Measurements from ENCODE around the gene FAM78A. TPM values are rescaled to one million over a fixed set of nuclear protein-coding genes. Genes with fewer than 3 reads are reported as not detected.

The FAM78A gene
- total and polyA plus RNA-seq, 7 donors = 0.60 to 11.9 (median 2.0) TPM

DNA sequence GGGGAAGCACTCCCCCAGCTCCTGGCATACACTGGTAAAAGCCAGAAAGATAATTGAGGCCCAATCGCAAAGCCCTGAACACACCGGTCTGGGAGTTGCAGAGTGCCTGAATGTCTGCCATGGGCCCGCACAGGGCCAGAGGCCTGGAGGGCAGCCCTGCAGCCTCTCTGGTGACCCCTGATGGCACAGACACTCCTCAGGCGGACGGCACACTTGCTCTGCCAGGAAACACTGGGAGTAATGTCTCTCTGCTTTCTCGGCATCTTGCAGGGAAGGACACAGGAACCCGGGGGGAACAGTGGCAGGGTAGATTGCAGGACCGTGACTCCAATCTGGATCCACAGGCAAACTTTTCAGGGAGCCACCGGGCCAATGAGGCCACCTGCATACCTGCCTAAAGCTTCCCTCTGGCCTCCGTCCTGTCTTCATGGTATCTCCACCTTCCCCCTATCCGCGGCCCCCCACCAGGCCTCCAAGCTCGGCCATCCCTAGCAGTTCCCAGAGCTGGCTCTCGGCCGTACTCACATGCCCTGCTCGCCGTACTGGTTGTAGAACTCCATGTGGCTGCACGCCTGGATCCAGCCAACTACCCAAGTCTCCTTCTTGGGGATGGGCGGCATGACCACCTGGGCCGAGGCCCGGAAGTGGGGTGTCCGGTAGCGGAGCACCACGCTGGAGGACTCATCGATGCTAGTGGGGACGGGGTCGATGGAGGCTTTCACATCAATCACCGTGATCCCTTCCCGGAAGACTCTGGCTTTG is 797 bp downstream of the FAM78A start:
- Histone ChIP-seq H3K36me3 (no peaks in the 10 kb centered on the region), H3K9me3 (no peaks in the 10 kb centered on the region), H3K27me3 (peaks cover 12 to 48% (median 31%) of the 10 kb centered on the region in 3 donors), H3K4me3 (peak overlapping the region; percentile 2 to 81 (median 72)), H3K4me1 (peaks cover 0 to 21% (median 15%) of the 10 kb centered on the region in 4 donors), H3K27ac (peak overlapping the region; percentile 57 to 65 (median 60))
- TF ChIP-seq POLR2AphosphoS5 (IDR thresholded peaks at IDR 0.05) (no peak), EP300 (IDR thresholded peaks at IDR 0.05) (no peak), POLR2A (IDR thresholded peaks at IDR 0.05) (no peak)
- TF ChIP-seq, protein P1, sequence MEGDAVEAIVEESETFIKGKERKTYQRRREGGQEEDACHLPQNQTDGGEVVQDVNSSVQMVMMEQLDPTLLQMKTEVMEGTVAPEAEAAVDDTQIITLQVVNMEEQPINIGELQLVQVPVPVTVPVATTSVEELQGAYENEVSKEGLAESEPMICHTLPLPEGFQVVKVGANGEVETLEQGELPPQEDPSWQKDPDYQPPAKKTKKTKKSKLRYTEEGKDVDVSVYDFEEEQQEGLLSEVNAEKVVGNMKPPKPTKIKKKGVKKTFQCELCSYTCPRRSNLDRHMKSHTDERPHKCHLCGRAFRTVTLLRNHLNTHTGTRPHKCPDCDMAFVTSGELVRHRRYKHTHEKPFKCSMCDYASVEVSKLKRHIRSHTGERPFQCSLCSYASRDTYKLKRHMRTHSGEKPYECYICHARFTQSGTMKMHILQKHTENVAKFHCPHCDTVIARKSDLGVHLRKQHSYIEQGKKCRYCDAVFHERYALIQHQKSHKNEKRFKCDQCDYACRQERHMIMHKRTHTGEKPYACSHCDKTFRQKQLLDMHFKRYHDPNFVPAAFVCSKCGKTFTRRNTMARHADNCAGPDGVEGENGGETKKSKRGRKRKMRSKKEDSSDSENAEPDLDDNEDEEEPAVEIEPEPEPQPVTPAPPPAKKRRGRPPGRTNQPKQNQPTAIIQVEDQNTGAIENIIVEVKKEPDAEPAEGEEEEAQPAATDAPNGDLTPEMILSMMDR (IDR thresholded peaks at IDR 0.05) = no peak
- 48 to 75% methylated on average over 29 of the region's 29 CpGs for WGBS, 2 donors
- intact Hi-C loops (cut with DNase I) = no loop called here
- no peak for DNase-seq

DNA sequence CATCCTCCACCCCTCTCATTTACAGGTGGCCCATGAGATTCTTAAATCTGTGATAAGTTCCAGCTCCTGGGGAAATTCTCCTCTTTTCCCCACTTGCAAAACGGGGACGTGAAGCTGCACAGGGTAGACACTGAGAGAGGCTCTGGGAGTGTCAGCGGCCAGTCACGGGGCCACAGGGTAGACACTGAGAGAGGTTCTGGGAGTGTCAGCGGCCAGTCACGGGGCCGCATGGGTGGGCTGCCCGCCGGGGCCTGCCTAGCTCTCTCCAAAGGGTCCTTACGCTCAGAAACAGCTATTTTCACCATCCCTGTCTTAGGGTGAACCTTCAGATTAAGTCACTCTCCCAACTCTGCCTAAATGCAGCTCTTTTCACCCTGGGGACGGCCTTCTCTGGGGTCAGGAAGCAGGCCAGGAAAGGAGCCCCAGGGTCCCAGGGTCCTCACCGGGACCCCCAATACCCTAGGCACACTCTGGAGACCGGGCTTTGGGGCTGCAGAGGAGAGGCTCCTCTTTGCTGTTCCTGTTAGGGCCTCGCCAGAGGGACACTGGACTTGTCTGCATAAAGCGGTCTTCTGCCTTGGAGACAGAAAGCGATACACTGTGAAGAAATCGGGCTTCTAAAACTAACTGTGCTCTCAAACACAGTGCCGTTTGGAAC is 1.5 kb downstream of the FAM78A start:
- Histone ChIP-seq H3K27me3 (peaks cover 12 to 48% (median 30%) of the 10 kb centered on the region in 3 donors), H3K36me3 (no peaks in the 10 kb centered on the region), H3K9me3 (no peaks in the 10 kb centered on the region), H3K27ac (peak overlapping the region; percentile 57 to 65 (median 60)), H3K4me1 (peaks cover 0 to 21% (median 15%) of the 10 kb centered on the region in 4 donors), H3K4me3 (peak overlapping the region in 3 of 4 donors; percentile 69 to 81 (median 76))
- peak in 1 of 4 donors; percentile 29 for TF ChIP-seq POLR2AphosphoS5 (IDR thresholded peaks at IDR 0.05)
- TF ChIP-seq, protein P1 (IDR thresholded peaks at IDR 0.05) = no peak
- no peak for TF ChIP-seq EP300 (IDR thresholded peaks at IDR 0.05)
- no peak for DNase-seq
- intact Hi-C loops (cut with DNase I) = no loop called here
- 44 to 83% methylated on average over 18 of the region's 18 CpGs for WGBS, 2 donors

DNA sequence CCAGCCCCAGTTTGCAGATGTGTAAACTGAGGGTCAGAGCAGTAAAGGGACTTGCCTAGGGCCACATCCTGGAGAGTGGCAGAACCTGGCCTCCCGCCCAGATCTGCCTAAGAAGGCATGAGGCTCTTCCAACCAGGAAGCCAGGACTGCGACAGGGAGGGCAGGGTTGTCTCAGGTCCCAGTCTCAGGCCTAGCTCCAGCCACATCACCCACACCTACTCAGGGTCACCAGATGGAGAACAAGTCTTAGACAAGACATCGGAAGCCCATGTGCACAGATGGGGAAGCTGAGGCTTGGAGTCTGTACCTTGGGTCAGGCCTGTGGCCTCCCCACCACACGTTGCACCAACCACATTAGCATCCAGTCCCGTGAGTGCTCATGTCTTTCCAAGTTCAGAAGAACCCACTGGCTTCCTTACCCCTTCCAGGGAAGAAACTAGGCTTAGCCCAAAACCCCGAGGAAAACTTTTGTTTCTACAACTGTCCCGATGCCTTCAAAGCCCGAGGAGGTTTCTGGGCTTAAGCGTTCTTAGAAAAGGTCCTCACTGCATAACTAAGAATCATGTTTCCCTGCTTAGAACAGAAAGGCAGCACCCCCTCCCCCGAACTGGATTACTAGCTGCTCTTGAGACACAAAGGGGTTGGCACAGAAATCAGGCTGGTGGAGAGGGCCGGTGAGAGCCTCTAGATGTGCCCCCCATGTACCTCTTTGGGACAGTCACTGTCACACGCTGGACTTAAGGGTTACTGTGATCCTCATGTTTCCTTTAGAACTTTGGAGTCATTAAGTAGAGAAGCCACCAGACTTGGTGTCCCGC is 2.2 kb downstream of the FAM78A start:
- 40 to 73% methylated on average over 13 of the region's 13 CpGs for whole genome bisulfite sequencing, 2 donors
- Histone ChIP-seq H3K4me3 (peak overlapping the region in 3 of 4 donors; percentile 69 to 81 (median 76)), H3K9me3 (no peaks in the 10 kb centered on the region), H3K27ac (peak overlapping the region; percentile 57 to 65 (median 60)), H3K4me1 (peaks cover 0 to 21% (median 15%) of the 10 kb centered on the region in 4 donors), H3K36me3 (no peaks in the 10 kb centered on the region), H3K27me3 (peaks cover 12 to 48% (median 30%) of the 10 kb centered on the region in 3 donors)
- intact Hi-C loops (cut with DNase I) = no loop called here
- TF ChIP-seq, protein P1 (IDR thresholded peaks at IDR 0.05) = no peak
- TF ChIP-seq POLR2A (IDR thresholded peaks at IDR 0.05) = no peak
- TF ChIP-seq EP300 (IDR thresholded peaks at IDR 0.05) = no peak
- no peak for TF ChIP-seq POLR2AphosphoS5 (IDR thresholded peaks at IDR 0.05)
- no peak for DNase-seq

DNA sequence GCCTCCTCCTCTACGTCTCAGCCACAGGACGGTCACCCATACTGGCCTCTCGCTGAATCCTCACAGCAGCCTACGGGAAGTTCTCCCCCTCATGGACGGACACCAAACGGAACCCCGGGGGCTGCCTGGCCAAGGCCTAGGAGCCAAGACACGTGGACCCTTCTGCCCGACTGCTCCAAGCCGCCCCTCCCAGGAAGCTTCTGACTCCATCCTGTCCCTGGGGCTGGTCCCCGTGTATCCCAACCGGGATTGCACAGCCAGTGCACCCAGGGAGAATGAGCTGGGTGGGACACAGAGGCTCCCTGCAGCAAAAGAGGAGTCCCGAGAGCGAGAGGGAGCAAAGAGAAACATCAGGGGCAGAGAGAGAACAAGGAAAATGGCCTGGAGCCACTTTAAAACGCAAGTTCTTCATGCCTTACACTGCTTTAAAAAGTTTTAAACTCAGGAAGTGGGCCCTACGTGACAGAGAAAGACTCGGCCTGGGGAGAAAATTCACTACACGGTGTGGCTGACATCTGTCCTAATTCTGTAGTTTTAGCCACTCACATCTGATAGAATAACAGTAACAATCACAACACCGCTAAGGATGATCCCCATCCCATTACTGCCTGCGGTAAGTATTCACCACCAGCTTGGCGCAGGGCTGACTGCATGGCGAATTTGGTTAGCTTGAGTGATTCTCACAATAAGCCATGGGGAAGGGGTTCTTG is 3.0 kb downstream of the FAM78A start:
- Histone ChIP-seq H3K27ac (peak overlapping the region; percentile 31 to 65 (median 60)), H3K9me3 (no peaks in the 10 kb centered on the region), H3K4me1 (peaks cover 0 to 21% (median 15%) of the 10 kb centered on the region in 4 donors), H3K4me3 (peak overlapping the region in 1 of 4 donors; percentile 81), H3K36me3 (no peaks in the 10 kb centered on the region), H3K27me3 (peaks cover 12 to 48% (median 30%) of the 10 kb centered on the region in 3 donors)
- TF ChIP-seq, protein P1 (IDR thresholded peaks at IDR 0.05) = no peak
- TF ChIP-seq EP300 (IDR thresholded peaks at IDR 0.05) = no peak
- no peak for TF ChIP-seq POLR2AphosphoS5 (IDR thresholded peaks at IDR 0.05)
- no peak for TF ChIP-seq POLR2A (IDR thresholded peaks at IDR 0.05)
- intact Hi-C loops (cut with DNase I) = no loop called here
- no peak for DNase-seq
- WGBS, 2 donors = 54 to 78% methylated on average over 22 of the region's 22 CpGs

Measured in sigmoid colon (tissue), 7 donors.